ENCODE data around the gene CDADC1. TPM values are rescaled to one million over a fixed set of nuclear protein-coding genes. Genes with fewer than 3 reads are reported as not detected.
A peak's percentile ranks its signal among the peaks of the same experiment; 100 is the strongest.
"Not testable (repeated sequence)": the region's sequence is repeated elsewhere in the genome, so short reads cannot be mapped to it uniquely, and the experiment has no call there.

Gene CDADC1
- polyA plus RNA-seq, 1 donor, result 9.2 TPM

- Histone ChIP-seq H3K27ac (ENCODE audit: low read length) (no peak overlapping the region), H3K36me3 (ENCODE audit: control insufficient read depth, insufficient read depth, low read length) (no peaks in the 10 kb centered on the region), H3K9me3 (ENCODE audit: control insufficient read depth, low read depth, low read length) (no peaks in the 10 kb centered on the region), H3K4me1 (ENCODE audit: control insufficient read depth, insufficient read depth, low read length) (no peaks in the 10 kb centered on the region), H3K27me3 (ENCODE audit: control insufficient read depth, insufficient read depth, low read length) (no peaks in the 10 kb centered on the region), H3K4me3 (ENCODE audit: low read length) (no peak overlapping the region)
- peak; percentile 49 to 60 for DNase-seq
- no CpG with 5 or more reads among the region's 6 CpGs for WGBS (ENCODE audit: insufficient coverage, low lambda C conversion rate)
Measured at GRCh38 chr13:49292742-49293486, 45.2 kb downstream of the CDADC1 start.

- not testable (repeated sequence) for H3K27me3 ChIP-seq (ENCODE audit: control insufficient read depth, insufficient read depth, low read length); H3K9me3 ChIP-seq (ENCODE audit: control insufficient read depth, low read depth, low read length); H3K27ac ChIP-seq (ENCODE audit: low read length); H3K36me3 ChIP-seq (ENCODE audit: control insufficient read depth, insufficient read depth, low read length); DNase-seq; H3K4me1 ChIP-seq (ENCODE audit: control insufficient read depth, insufficient read depth, low read length); H3K4me3 ChIP-seq (ENCODE audit: low read length)
- WGBS (ENCODE audit: insufficient coverage, low lambda C conversion rate), result no CpG with 5 or more reads among the region's 6 CpGs
Measured at GRCh38 chr13:49294723-49295122, 47.0 kb downstream of the CDADC1 start.

GRCh38 chr13:49295244-49295643 is 47.5 kb downstream of the CDADC1 start:
- no peak for DNase-seq
- Histone ChIP-seq H3K36me3 (ENCODE audit: control insufficient read depth, insufficient read depth, low read length) (no peaks in the 10 kb centered on the region), H3K9me3 (ENCODE audit: control insufficient read depth, low read depth, low read length) (no peaks in the 10 kb centered on the region), H3K27ac (ENCODE audit: low read length) (no peak overlapping the region), H3K27me3 (ENCODE audit: control insufficient read depth, insufficient read depth, low read length) (no peaks in the 10 kb centered on the region), H3K4me1 (ENCODE audit: control insufficient read depth, insufficient read depth, low read length) (no peaks in the 10 kb centered on the region), H3K4me3 (ENCODE audit: low read length) (no peak overlapping the region)
- 100% methylated on average over 2 of the region's 6 CpGs for WGBS (ENCODE audit: insufficient coverage, low lambda C conversion rate)

GRCh38 chr13:49296659-49297058 is 48.9 kb downstream of the CDADC1 start:
- no CpG with 5 or more reads among the region's 2 CpGs for WGBS (ENCODE audit: insufficient coverage, low lambda C conversion rate)
- Histone ChIP-seq H3K4me1 (ENCODE audit: control insufficient read depth, insufficient read depth, low read length) (no peaks in the 10 kb centered on the region), H3K27ac (ENCODE audit: low read length) (no peak overlapping the region), H3K27me3 (ENCODE audit: control insufficient read depth, insufficient read depth, low read length) (no peaks in the 10 kb centered on the region), H3K36me3 (ENCODE audit: control insufficient read depth, insufficient read depth, low read length) (no peaks in the 10 kb centered on the region), H3K4me3 (ENCODE audit: low read length) (no peak overlapping the region), H3K9me3 (ENCODE audit: control insufficient read depth, low read depth, low read length) (no peaks in the 10 kb centered on the region)
- no peak for DNase-seq

- no peaks in the 10 kb centered on the region for H3K9me3 ChIP-seq (ENCODE audit: control insufficient read depth, low read depth, low read length)
- no CpG with 5 or more reads among the region's 4 CpGs for WGBS (ENCODE audit: insufficient coverage, low lambda C conversion rate)
- no peak overlapping the region for H3K4me3 ChIP-seq (ENCODE audit: low read length)
- no peaks in the 10 kb centered on the region for H3K4me1 ChIP-seq (ENCODE audit: control insufficient read depth, insufficient read depth, low read length)
- H3K36me3 ChIP-seq (ENCODE audit: control insufficient read depth, insufficient read depth, low read length), result no peaks in the 10 kb centered on the region
- H3K27me3 ChIP-seq (ENCODE audit: control insufficient read depth, insufficient read depth, low read length), result no peaks in the 10 kb centered on the region
- DNase-seq, result no peak
- H3K27ac ChIP-seq (ENCODE audit: low read length), result no peak overlapping the region
Measured at GRCh38 chr13:49297338-49297737, 49.6 kb downstream of the CDADC1 start.

GRCh38 chr13:49298416-49298815 is 50.7 kb downstream of the CDADC1 start:
- Histone ChIP-seq H3K4me1 (ENCODE audit: control insufficient read depth, insufficient read depth, low read length) (no peaks in the 10 kb centered on the region), H3K36me3 (ENCODE audit: control insufficient read depth, insufficient read depth, low read length) (no peaks in the 10 kb centered on the region), H3K4me3 (ENCODE audit: low read length) (no peak overlapping the region), H3K9me3 (ENCODE audit: control insufficient read depth, low read depth, low read length) (no peaks in the 10 kb centered on the region), H3K27me3 (ENCODE audit: control insufficient read depth, insufficient read depth, low read length) (no peaks in the 10 kb centered on the region), H3K27ac (ENCODE audit: low read length) (no peak overlapping the region)
- DNase-seq, result no peak

- H3K9me3 ChIP-seq (ENCODE audit: control insufficient read depth, low read depth, low read length), result no peaks in the 10 kb centered on the region
- H3K4me1 ChIP-seq (ENCODE audit: control insufficient read depth, insufficient read depth, low read length), result no peaks in the 10 kb centered on the region
- H3K36me3 ChIP-seq (ENCODE audit: control insufficient read depth, insufficient read depth, low read length), result no peaks in the 10 kb centered on the region
- no peak for DNase-seq
- H3K4me3 ChIP-seq (ENCODE audit: low read length), result no peak overlapping the region
- no peaks in the 10 kb centered on the region for H3K27me3 ChIP-seq (ENCODE audit: control insufficient read depth, insufficient read depth, low read length)
- H3K27ac ChIP-seq (ENCODE audit: low read length), result no peak overlapping the region
- no CpG with 5 or more reads among the region's 7 CpGs for WGBS (ENCODE audit: insufficient coverage, low lambda C conversion rate)
Measured at GRCh38 chr13:49298903-49299605, 51.3 kb downstream of the CDADC1 start.

- DNase-seq, result no peak
- Histone ChIP-seq H3K27me3 (ENCODE audit: control insufficient read depth, insufficient read depth, low read length) (no peaks in the 10 kb centered on the region), H3K27ac (ENCODE audit: low read length) (no peak overlapping the region), H3K4me3 (ENCODE audit: low read length) (no peak overlapping the region), H3K36me3 (ENCODE audit: control insufficient read depth, insufficient read depth, low read length) (no peaks in the 10 kb centered on the region), H3K9me3 (ENCODE audit: control insufficient read depth, low read depth, low read length) (no peaks in the 10 kb centered on the region), H3K4me1 (ENCODE audit: control insufficient read depth, insufficient read depth, low read length) (no peaks in the 10 kb centered on the region)
- WGBS (ENCODE audit: insufficient coverage, low lambda C conversion rate), result 71% methylated on average over 1 of the region's 5 CpGs
Measured at GRCh38 chr13:49300276-49300675, 52.6 kb downstream of the CDADC1 start.

- Histone ChIP-seq H3K4me1 (ENCODE audit: control insufficient read depth, insufficient read depth, low read length) (no peaks in the 10 kb centered on the region), H3K36me3 (ENCODE audit: control insufficient read depth, insufficient read depth, low read length) (no peaks in the 10 kb centered on the region), H3K4me3 (ENCODE audit: low read length) (peak overlapping the region; percentile 28), H3K9me3 (ENCODE audit: control insufficient read depth, low read depth, low read length) (no peaks in the 10 kb centered on the region), H3K27ac (ENCODE audit: low read length) (no peak overlapping the region), H3K27me3 (ENCODE audit: control insufficient read depth, insufficient read depth, low read length) (no peaks in the 10 kb centered on the region)
- no CpG with 5 or more reads among the region's 20 CpGs for WGBS (ENCODE audit: insufficient coverage, low lambda C conversion rate)
- peak; percentile 61 to 75 for DNase-seq
Measured at GRCh38 chr13:49300739-49301589, 53.2 kb downstream of the CDADC1 start.

- 100% methylated on average over 1 of the region's 7 CpGs for WGBS (ENCODE audit: insufficient coverage, low lambda C conversion rate)
- H3K27me3 ChIP-seq (ENCODE audit: control insufficient read depth, insufficient read depth, low read length), result no peaks in the 10 kb centered on the region
- no peaks in the 10 kb centered on the region for H3K9me3 ChIP-seq (ENCODE audit: control insufficient read depth, low read depth, low read length)
- H3K4me1 ChIP-seq (ENCODE audit: control insufficient read depth, insufficient read depth, low read length), result no peaks in the 10 kb centered on the region
- no peaks in the 10 kb centered on the region for H3K36me3 ChIP-seq (ENCODE audit: control insufficient read depth, insufficient read depth, low read length)
- no peak for DNase-seq
- H3K27ac ChIP-seq (ENCODE audit: low read length), result no peak overlapping the region
- H3K4me3 ChIP-seq (ENCODE audit: low read length), result no peak overlapping the region
Measured at GRCh38 chr13:49302222-49302621, 54.5 kb downstream of the CDADC1 start.

All from large intestine (tissue), 3 donors.